ENCODE measurements around the gene LGR4. TPM values are rescaled to one million over a fixed set of nuclear protein-coding genes. Genes with fewer than 3 reads are reported as not detected.

The LGR4 gene
- total and polyA plus RNA-seq, 2 of the 13 experiments (the other 11 are each of a cell fraction or from before 2014, with no cell fraction given) = 42.1 to 68.7 TPM

GRCh38 chr11:27475622-27476021 lies 3.0 kb upstream of the LGR4 start (continued):
- TF ChIP-seq ZNF567 (CRISPR knock-in tag; IDR thresholded peaks at IDR 0.05; ENCODE audit: borderline replicate concordance) = no peak
- TF ChIP-seq PRPF4 (IDR thresholded peaks at IDR 0.05; ENCODE audit: low read depth, low read length, poor library complexity, severe bottlenecking) = no peak
- TF ChIP-seq PBX3 (CRISPR knock-in tag; IDR thresholded peaks at IDR 0.05; ENCODE audit: borderline replicate concordance) = no peak
- peak; percentile 49; the same call in 1 of the 2 replicates for TF ChIP-seq TGIF2 (CRISPR knock-in tag; IDR thresholded peaks at IDR 0.05)
- no peak for TF ChIP-seq SMARCE1 (IDR thresholded peaks at IDR 0.05; ENCODE audit: borderline replicate concordance)
- peak; percentile 72; the same call in 1 of the 2 replicates for TF ChIP-seq ZKSCAN8 (CRISPR knock-in tag; IDR thresholded peaks at IDR 0.05; ENCODE audit: borderline replicate concordance)
- no peak for TF ChIP-seq PLRG1 (conservative IDR thresholded peaks at IDR 0.05)
- TF ChIP-seq ZBTB3 (CRISPR knock-in tag; IDR thresholded peaks at IDR 0.05; ENCODE audit: borderline replicate concordance, low read depth) = no peak
- TF ChIP-seq ZNF558 (CRISPR knock-in tag; IDR thresholded peaks at IDR 0.05; ENCODE audit: borderline replicate concordance) = no peak
- no peak for TF ChIP-seq ZKSCAN1 (IDR thresholded peaks at IDR 0.05; ENCODE audit: low read length)
- TF ChIP-seq SALL2 (CRISPR knock-in tag; IDR thresholded peaks at IDR 0.05) = no peak
- no peak for TF ChIP-seq ZNF253 (CRISPR knock-in tag; IDR thresholded peaks at IDR 0.05; ENCODE audit: borderline replicate concordance)
- TF ChIP-seq ZNF547 (CRISPR knock-in tag; IDR thresholded peaks at IDR 0.05) = no peak
- TF ChIP-seq SP5 (CRISPR knock-in tag; IDR thresholded peaks at IDR 0.05; ENCODE audit: borderline replicate concordance, low read depth) = peak; percentile 63
- no peak for TF ChIP-seq ZNF777 (CRISPR knock-in tag; IDR thresholded peaks at IDR 0.05)
- TF ChIP-seq ISL2 (CRISPR knock-in tag; IDR thresholded peaks at IDR 0.05) = peak; percentile 75
- no peak for TF ChIP-seq CBFB (CRISPR knock-in tag; IDR thresholded peaks at IDR 0.05)
- no peak; the same call in 1 of the 2 replicates for TF ChIP-seq ZNF136 (CRISPR knock-in tag; IDR thresholded peaks at IDR 0.05; ENCODE audit: low read depth)
- TF ChIP-seq AKNA (CRISPR knock-in tag; IDR thresholded peaks at IDR 0.05; ENCODE audit: borderline replicate concordance) = no peak
- no peak for TF ChIP-seq ZNF335 (CRISPR knock-in tag; IDR thresholded peaks at IDR 0.05)
- no peak for TF ChIP-seq HNRNPK (IDR thresholded peaks at IDR 0.05; ENCODE audit: low read depth, low read length, poor library complexity, severe bottlenecking)
- no peak for TF ChIP-seq ZNF597 (CRISPR knock-in tag; IDR thresholded peaks at IDR 0.05)
- TF ChIP-seq ZGPAT (CRISPR knock-in tag; IDR thresholded peaks at IDR 0.05) = peak; percentile 44; the same call in 1 of the 2 replicates

Measured in HepG2 (cell line).